OCI-LY1 (cell line): ENCODE measurements around the gene PSD2.

Experiments used
- H2AFZ ChIP-seq: fragments of 200-600 bp; sonication (generic), shearing (Covaris generic); 2 replicates; pipeline ENCODE4 v1.6.0; 2014; ENCODE audit warnings: antibody characterized with exemption, mild to moderate bottlenecking, low read length
- H3F3A ChIP-seq: fragments of 200-600 bp; sonication (generic), shearing (Covaris generic); 2 replicates; pipeline ENCODE4 v1.6.0; 2014; ENCODE audit warnings: mild to moderate bottlenecking, antibody characterized with exemption, low read length, moderate library complexity; ENCODE audit not compliant: insufficient read depth
- H3K27ac ChIP-seq: fragments of 200-600 bp; sonication (generic); 2 replicates; pipeline ENCODE4 v1.5.1; 2014; ENCODE audit warnings: low read length, mixed run types, mild to moderate bottlenecking, low read depth; ENCODE audit not compliant: poor library complexity, severe bottlenecking
- H3K27me3 ChIP-seq: fragments of 200-600 bp; sonication (generic); 2 replicates; pipeline ENCODE4 v1.6.0; 2014; ENCODE audit warnings: antibody characterized with exemption, mild to moderate bottlenecking, low read length, moderate library complexity; ENCODE audit not compliant: insufficient read depth
- H3K36me3 ChIP-seq: fragments of 200-600 bp; sonication (generic); 2 replicates; pipeline ENCODE4 v1.6.1; 2014; ENCODE audit warnings: mild to moderate bottlenecking, antibody characterized with exemption, low read length, moderate library complexity, mixed read lengths; ENCODE audit not compliant: insufficient read depth
- H3K4me1 ChIP-seq: fragments of 200-600 bp; sonication (generic); 2 replicates; pipeline ENCODE4 v1.5.1; 2014; ENCODE audit warnings: mild to moderate bottlenecking, low read length, moderate library complexity; ENCODE audit not compliant: insufficient read depth, severe bottlenecking
- H3K4me2 ChIP-seq: fragments of 200-600 bp; sonication (generic), shearing (Covaris generic); 2 replicates; pipeline ENCODE4 v1.6.1; 2014; ENCODE audit warnings: low read length
- H3K4me3 ChIP-seq: fragments of 200-600 bp; sonication (generic); 2 replicates; pipeline ENCODE4 v1.5.1; 2014; ENCODE audit warnings: low read length, low read depth, mild to moderate bottlenecking, mixed read lengths; ENCODE audit not compliant: poor library complexity, severe bottlenecking
- H3K79me2 ChIP-seq: fragments of 200-600 bp; shearing (Covaris generic); 2 replicates; pipeline ENCODE4 v1.6.1; 2016; ENCODE audit warnings: mixed run types, low read length, mixed read lengths; ENCODE audit not compliant: insufficient read depth
- H3K9ac ChIP-seq: fragments of 200-600 bp; sonication (generic), shearing (Covaris generic); 2 replicates; pipeline ENCODE4 v1.6.1; 2014; ENCODE audit warnings: mild to moderate bottlenecking, low read length, mixed read lengths
- H3K9me2 ChIP-seq: fragments of 200-600 bp; sonication (generic), shearing (Covaris generic); 2 replicates; pipeline ENCODE4 v1.6.1; 2014; ENCODE audit warnings: low read depth, mild to moderate bottlenecking, low read length, mixed read lengths
- H3K9me3 ChIP-seq: fragments of 200-600 bp; shearing (Covaris generic); 2 replicates; pipeline ENCODE4 v1.6.1; 2014; ENCODE audit warnings: low read length, mixed read lengths
- H4K20me1 ChIP-seq: fragments of 200-600 bp; sonication (generic), shearing (Covaris generic); 2 replicates; pipeline ENCODE4 v1.6.0; 2016; ENCODE audit warnings: mild to moderate bottlenecking, low read length; ENCODE audit not compliant: insufficient read depth
- CTCF ChIP-seq: fragments of 200-600 bp; sonication (generic), shearing (Covaris generic); IDR thresholded peaks from 2 replicates; pipeline ENCODE4 v1.5.1; 2017; ENCODE audit warnings: mild to moderate bottlenecking, antibody characterized with exemption, low read length, moderate library complexity, mixed read lengths
- EZH2 ChIP-seq: fragments of 200-600 bp; sonication (generic), shearing (Covaris generic); IDR thresholded peaks from 2 replicates; pipeline ENCODE4 v1.8.0; 2017; ENCODE audit warnings: borderline replicate concordance, mixed run types, mild to moderate bottlenecking, antibody characterized with exemption, low read length, moderate library complexity, mixed read lengths

Gene PSD2

GRCh38 chr5:139862803-139863202 lies 67.2 kb downstream of the PSD2 start:
- Histone ChIP-seq H2AFZ (no peak overlapping the region), H3K79me2 (no peaks in the 10 kb centered on the region), H3K4me1 (peaks cover 4% of the 10 kb centered on the region), H3K27ac (no peak overlapping the region), H3F3A (no peaks in the 10 kb centered on the region), H3K9me2 (no peaks in the 10 kb centered on the region), H3K4me3 (no peak overlapping the region), H3K9ac (no peak overlapping the region), H3K36me3 (no peaks in the 10 kb centered on the region), H3K4me2 (no peak overlapping the region), H3K27me3 (no peaks in the 10 kb centered on the region), H3K9me3 (no peaks in the 10 kb centered on the region), H4K20me1 (no peaks in the 10 kb centered on the region)
- TF ChIP-seq EZH2 (no peak), CTCF (no peak)

GRCh38 chr5:139863361-139863760 lies 67.8 kb downstream of the PSD2 start:
- no peaks in the 10 kb centered on the region for H3K9me3 ChIP-seq
- H3K9ac ChIP-seq = no peak overlapping the region
- H4K20me1 ChIP-seq = no peaks in the 10 kb centered on the region
- TF ChIP-seq EZH2 = no peak
- no peak for TF ChIP-seq CTCF
- peaks cover 4% of the 10 kb centered on the region for H3K4me1 ChIP-seq
- H2AFZ ChIP-seq = no peak overlapping the region
- H3K4me2 ChIP-seq = no peak overlapping the region
- no peak overlapping the region for H3K4me3 ChIP-seq
- no peaks in the 10 kb centered on the region for H3K79me2 ChIP-seq
- H3F3A ChIP-seq = no peaks in the 10 kb centered on the region
- H3K9me2 ChIP-seq = no peaks in the 10 kb centered on the region
- H3K36me3 ChIP-seq = no peaks in the 10 kb centered on the region
- H3K27me3 ChIP-seq = no peaks in the 10 kb centered on the region
- no peak overlapping the region for H3K27ac ChIP-seq

GRCh38 chr5:139863855-139864558 lies 68.4 kb downstream of the PSD2 start:
- no peaks in the 10 kb centered on the region for H4K20me1 ChIP-seq
- no peak overlapping the region for H3K4me3 ChIP-seq
- no peaks in the 10 kb centered on the region for H3K79me2 ChIP-seq
- H2AFZ ChIP-seq = no peak overlapping the region
- no peaks in the 10 kb centered on the region for H3K36me3 ChIP-seq
- no peaks in the 10 kb centered on the region for H3K9me2 ChIP-seq
- no peak overlapping the region for H3K9ac ChIP-seq
- no peak overlapping the region for H3K4me2 ChIP-seq
- peak; percentile 75 for TF ChIP-seq CTCF
- TF ChIP-seq EZH2 = no peak
- H3K27ac ChIP-seq = no peak overlapping the region
- no peaks in the 10 kb centered on the region for H3F3A ChIP-seq
- H3K27me3 ChIP-seq = no peaks in the 10 kb centered on the region
- H3K4me1 ChIP-seq = peaks cover 4% of the 10 kb centered on the region
- no peaks in the 10 kb centered on the region for H3K9me3 ChIP-seq
